ENCODE results near the gene ANKS1A. TPM values are rescaled to one million over a fixed set of nuclear protein-coding genes. Genes with fewer than 3 reads are reported as not detected.
A peak's percentile ranks its signal among the peaks of the same experiment; 100 is the strongest.

Gene ANKS1A
- total RNA-seq, 1 experiment from 2014 or later: 24.0 TPM

- H3K4me3 ChIP-seq (ENCODE audit: low read depth, low read length): no peak overlapping the region
- POLR2A ChIA-PET: interaction anchor here (0.7 kb wide), 1 partner anchor 52 kb away, joined by 4 read pairs; the partner anchor contains the start of gene TAF11
- peaks cover 28% of the 10 kb centered on the region for H3K4me1 ChIP-seq
- peak; percentile 65 for DNase-seq
- H3K27me3 Mint-ChIP-seq (ENCODE audit: insufficient read depth, unreplicated experiment): no peaks in the 10 kb centered on the region
- H3K36me3 Mint-ChIP-seq (ENCODE audit: insufficient read depth, unreplicated experiment): peaks cover 5% of the 10 kb centered on the region
- TF ChIP-seq CTCF (IDR thresholded peaks at IDR 0.05; ENCODE audit: insufficient read depth in 1 of 2, low read depth in 1 of 2, low read length in 1 of 2, severe bottlenecking in 1 of 2, unreplicated experiment in 1 of 2): no peak
- no peaks in the 10 kb centered on the region for H3K9me3 ChIP-seq
- H3K4me1 Mint-ChIP-seq (ENCODE audit: low read depth, unreplicated experiment): peaks cover 22% of the 10 kb centered on the region
- H3K9me3 Mint-ChIP-seq (ENCODE audit: unreplicated experiment): no peaks in the 10 kb centered on the region
- H3K27ac Mint-ChIP-seq (ENCODE audit: unreplicated experiment): peak overlapping the region; percentile 16
- H3K27me3 ChIP-seq (replicated peaks; ENCODE audit: control insufficient read depth, insufficient read depth, low read length): no peaks in the 10 kb centered on the region
- peak overlapping the region; percentile 30 for H3K4me3 Mint-ChIP-seq (ENCODE audit: unreplicated experiment)
- no peaks in the 10 kb centered on the region for H3K36me3 ChIP-seq (ENCODE audit: control insufficient read depth, insufficient read depth, low read length)
- intact Hi-C loops (cut with micrococcal nuclease; ENCODE audit: unreplicated experiment): loop anchor here (5.0 kb wide), 1 partner anchor 53 kb away; the partner anchor contains the start of genes ANKS1A and TAF11
- CTCF ChIA-PET: no interaction called here
- no TSS peak for BruUV-seq (replicated peaks)
These were observed 51.0 kb downstream of the ANKS1A start for GRCh38 chr6:34940030-34940434.

- no peak for TF ChIP-seq CTCF (IDR thresholded peaks at IDR 0.05; ENCODE audit: insufficient read depth in 1 of 2, low read depth in 1 of 2, low read length in 1 of 2, severe bottlenecking in 1 of 2, unreplicated experiment in 1 of 2)
- Mint-ChIP-seq H3K36me3 (ENCODE audit: insufficient read depth, unreplicated experiment) (peaks cover 5% of the 10 kb centered on the region), H3K27ac (ENCODE audit: unreplicated experiment) (peak overlapping the region; percentile 72), H3K4me3 (ENCODE audit: unreplicated experiment) (no peak overlapping the region), H3K9me3 (ENCODE audit: unreplicated experiment) (no peaks in the 10 kb centered on the region), H3K4me1 (ENCODE audit: low read depth, unreplicated experiment) (peaks cover 22% of the 10 kb centered on the region), H3K27me3 (ENCODE audit: insufficient read depth, unreplicated experiment) (no peaks in the 10 kb centered on the region)
- BruUV-seq (replicated peaks): no TSS peak
- peaks cover 34% of the 10 kb centered on the region for H3K4me1 ChIP-seq
- intact Hi-C loops (cut with micrococcal nuclease; ENCODE audit: unreplicated experiment): loop anchor here (5.0 kb wide), 1 partner anchor 54 kb away; the partner anchor contains the start of genes ANKS1A and TAF11
- ChIA-PET POLR2A (no interaction called here), CTCF (no interaction called here)
- H3K36me3 ChIP-seq (ENCODE audit: control insufficient read depth, insufficient read depth, low read length): no peaks in the 10 kb centered on the region
- no peaks in the 10 kb centered on the region for H3K27me3 ChIP-seq (replicated peaks; ENCODE audit: control insufficient read depth, insufficient read depth, low read length)
- no peaks in the 10 kb centered on the region for H3K9me3 ChIP-seq
- H3K4me3 ChIP-seq (ENCODE audit: low read depth, low read length): no peak overlapping the region
- DNase-seq: no peak
These were observed 52.4 kb downstream of the ANKS1A start for GRCh38 chr6:34941421-34941820.

- Mint-ChIP-seq H3K4me1 (ENCODE audit: low read depth, unreplicated experiment) (peaks cover 24% of the 10 kb centered on the region), H3K36me3 (ENCODE audit: insufficient read depth, unreplicated experiment) (peaks cover 5% of the 10 kb centered on the region), H3K27me3 (ENCODE audit: insufficient read depth, unreplicated experiment) (no peaks in the 10 kb centered on the region), H3K9me3 (ENCODE audit: unreplicated experiment) (no peaks in the 10 kb centered on the region), H3K27ac (ENCODE audit: unreplicated experiment) (no peak overlapping the region), H3K4me3 (ENCODE audit: unreplicated experiment) (no peak overlapping the region)
- no peak overlapping the region for H3K4me3 ChIP-seq (ENCODE audit: low read depth, low read length)
- POLR2A ChIA-PET: no interaction called here
- no peaks in the 10 kb centered on the region for H3K36me3 ChIP-seq (ENCODE audit: control insufficient read depth, insufficient read depth, low read length)
- H3K9me3 ChIP-seq: no peaks in the 10 kb centered on the region
- no TSS peak for BruUV-seq (replicated peaks)
- H3K27me3 ChIP-seq (replicated peaks; ENCODE audit: control insufficient read depth, insufficient read depth, low read length): no peaks in the 10 kb centered on the region
- intact Hi-C loops (cut with micrococcal nuclease; ENCODE audit: unreplicated experiment): no loop called here
- CTCF ChIA-PET: no interaction called here
- no peak for TF ChIP-seq CTCF (IDR thresholded peaks at IDR 0.05; ENCODE audit: insufficient read depth in 1 of 2, low read depth in 1 of 2, low read length in 1 of 2, severe bottlenecking in 1 of 2, unreplicated experiment in 1 of 2)
- DNase-seq: no peak
- peaks cover 17% of the 10 kb centered on the region for H3K4me1 ChIP-seq
These were observed 56.3 kb downstream of the ANKS1A start for GRCh38 chr6:34945317-34945716.
